Activated CD8-positive, alpha-beta T cell treated with anti-CD3 and anti-CD28 coated beads, Interleukin-2, amount 10 ng/mL, durations not matched to agents 7 days and 5 days (primary cell): ENCODE measurements around the gene XYLB. TPM values are rescaled to one million over a fixed set of nuclear protein-coding genes. Genes with fewer than 3 reads are reported as not detected.
A peak's percentile ranks its signal among the peaks of the same experiment; 100 is the strongest.

Source experiments
- ATAC-seq: fragments of 150-1000 bp; cut with Tn5 transposase; one replicate; pipeline ENCODE4 v1.10.0; 2021; ENCODE audit warnings: moderate library complexity
- CTCF ChIA-PET: fragments of 350-600 bp; sonication (Branson Sonifier 250); formaldehyde crosslinking; loops from one replicate; lab custom pipeline; 2021; ENCODE audit warnings: antibody characterized with exemption; lab: Charles Lee
- POLR2A ChIA-PET: fragments of 350-600 bp; sonication (Branson Sonifier 250); formaldehyde crosslinking; loops from one replicate; lab custom pipeline; 2021; ENCODE audit warnings: antibody characterized with exemption; lab: Charles Lee
- DNase-seq: peaks from one replicate; pipeline ENCODE4 v3.0.0-alpha.2; 2020
- H3K27ac Mint-ChIP-seq: one replicate; pipeline ENCODE4 v1.8.0; 2021; ENCODE audit warnings: mild to moderate bottlenecking, mixed read lengths
- H3K27me3 Mint-ChIP-seq: one replicate; pipeline ENCODE4 v1.8.0; 2021; ENCODE audit warnings: low read depth, mixed read lengths
- H3K36me3 Mint-ChIP-seq: one replicate; pipeline ENCODE4 v1.8.0; 2021; ENCODE audit warnings: low read depth, mixed read lengths
- H3K4me1 Mint-ChIP-seq: one replicate; pipeline ENCODE4 v1.8.0; 2021; ENCODE audit warnings: low read depth, mixed read lengths
- H3K4me3 Mint-ChIP-seq: one replicate; pipeline ENCODE4 v1.8.0; 2021; ENCODE audit warnings: mild to moderate bottlenecking, mixed read lengths
- H3K9me3 Mint-ChIP-seq: one replicate; pipeline ENCODE4 v1.8.0; 2022; ENCODE audit warnings: mixed read lengths; ENCODE audit not compliant: insufficient read depth
- total RNA-seq, 2 experiments: library from RNA; stranded (reverse); gene quantifications; one replicate each; pipeline ENCODE4 v1.2.3, GENCODE V29; 2021

The XYLB gene
- total RNA-seq, 2 experiments from 2014 or later: 5.3 to 6.1 TPM

GRCh38 chr3:38331257-38332022, 15.1 kb upstream of the XYLB start:
- H3K27me3 Mint-ChIP-seq: peaks cover 11% of the 10 kb centered on the region
- ATAC-seq (no peak), DNase-seq (no peak)
- no peaks in the 10 kb centered on the region for H3K4me1 Mint-ChIP-seq
- H3K4me3 Mint-ChIP-seq: no peak overlapping the region
- no peak overlapping the region for H3K27ac Mint-ChIP-seq
- ChIA-PET CTCF (no interaction called here), POLR2A (no interaction called here)
- no peaks in the 10 kb centered on the region for H3K9me3 Mint-ChIP-seq
- H3K36me3 Mint-ChIP-seq: no peaks in the 10 kb centered on the region

GRCh38 chr3:38332201-38332600, 14.4 kb upstream of the XYLB start:
- POLR2A ChIA-PET: no interaction called here
- H3K27ac Mint-ChIP-seq: no peak overlapping the region
- H3K36me3 Mint-ChIP-seq: no peaks in the 10 kb centered on the region
- ATAC-seq (no peak), DNase-seq (no peak)
- CTCF ChIA-PET: no interaction called here
- peaks cover 8% of the 10 kb centered on the region for H3K27me3 Mint-ChIP-seq
- H3K4me1 Mint-ChIP-seq: no peaks in the 10 kb centered on the region
- H3K9me3 Mint-ChIP-seq: no peaks in the 10 kb centered on the region
- no peak overlapping the region for H3K4me3 Mint-ChIP-seq

- Mint-ChIP-seq H3K27ac (no peak overlapping the region), H3K27me3 (peaks cover 13% of the 10 kb centered on the region), H3K4me3 (no peak overlapping the region), H3K4me1 (no peaks in the 10 kb centered on the region), H3K36me3 (no peaks in the 10 kb centered on the region), H3K9me3 (no peaks in the 10 kb centered on the region)
- ChIA-PET POLR2A (no interaction called here), CTCF (interaction anchor here (1.0 to 2.0 kb wide), 5 partner anchors 10 to 361 kb away, joined by 3 to 9 read pairs (median 3); partner anchors contain the start of gene XYLB)
- DNase-seq (peak; percentile 11), ATAC-seq (no peak)
Observed at GRCh38 chr3:38334142-38335055, 12.2 kb upstream of the XYLB start.

GRCh38 chr3:38335263-38335662, 11.3 kb upstream of the XYLB start:
- H3K4me1 Mint-ChIP-seq: no peaks in the 10 kb centered on the region
- ChIA-PET CTCF (interaction anchor here (0.9 to 2.0 kb wide), 4 partner anchors 9 to 320 kb away, joined by 3 to 5 read pairs (median 4); no protein-coding TSS in a partner anchor), POLR2A (interaction anchor here (0.5 kb wide), 1 partner anchor 24 kb away, joined by 3 read pairs; no protein-coding TSS in a partner anchor)
- H3K27me3 Mint-ChIP-seq: peaks cover 17% of the 10 kb centered on the region
- no peaks in the 10 kb centered on the region for H3K36me3 Mint-ChIP-seq
- DNase-seq: peak; percentile 14
- no peaks in the 10 kb centered on the region for H3K9me3 Mint-ChIP-seq
- H3K4me3 Mint-ChIP-seq: no peak overlapping the region
- H3K27ac Mint-ChIP-seq: no peak overlapping the region
- ATAC-seq: no peak

GRCh38 chr3:38337703-38338102, 8.9 kb upstream of the XYLB start:
- POLR2A ChIA-PET: no interaction called here
- H3K9me3 Mint-ChIP-seq: no peaks in the 10 kb centered on the region
- no peak for ATAC-seq
- H3K4me3 Mint-ChIP-seq: no peak overlapping the region
- H3K27me3 Mint-ChIP-seq: peaks cover 17% of the 10 kb centered on the region
- DNase-seq: no peak
- H3K36me3 Mint-ChIP-seq: no peaks in the 10 kb centered on the region
- CTCF ChIA-PET: interaction anchor here (1.3 kb wide), 1 partner anchor 9 kb away, joined by 5 read pairs; the partner anchor contains the start of gene XYLB
- H3K4me1 Mint-ChIP-seq: no peaks in the 10 kb centered on the region
- H3K27ac Mint-ChIP-seq: no peak overlapping the region

GRCh38 chr3:38343797-38344594, 2.6 kb upstream of the XYLB start:
- H3K36me3 Mint-ChIP-seq: no peaks in the 10 kb centered on the region
- no peak for ATAC-seq
- H3K9me3 Mint-ChIP-seq: no peaks in the 10 kb centered on the region
- CTCF ChIA-PET: interaction anchor here (0.8 to 4.4 kb wide), 5 partner anchors 9 to 370 kb away, joined by 4 to 69 read pairs (median 13); no protein-coding TSS in a partner anchor
- peak; percentile 17 for DNase-seq
- H3K4me1 Mint-ChIP-seq: peaks cover 17% of the 10 kb centered on the region
- no peak overlapping the region for H3K27ac Mint-ChIP-seq
- peaks cover 7% of the 10 kb centered on the region for H3K27me3 Mint-ChIP-seq
- H3K4me3 Mint-ChIP-seq: no peak overlapping the region
- POLR2A ChIA-PET: no interaction called here

GRCh38 chr3:38345879-38346586, 552 bp upstream of the XYLB start:
- H3K27ac Mint-ChIP-seq: peak overlapping the region; percentile 53
- DNase-seq: peak; percentile 19
- peaks cover 17% of the 10 kb centered on the region for H3K4me1 Mint-ChIP-seq
- H3K27me3 Mint-ChIP-seq: peaks cover 3% of the 10 kb centered on the region
- H3K9me3 Mint-ChIP-seq: no peaks in the 10 kb centered on the region
- POLR2A ChIA-PET: interaction anchor here (0.8 to 1.2 kb wide), 4 partner anchors 107 to 228 kb away, joined by 3 to 5 read pairs (median 4); partner anchors contain the start of genes ACVR2B and OXSR1
- CTCF ChIA-PET: interaction anchor here (0.8 to 4.4 kb wide), 44 partner anchors 8 to 654 kb away, joined by 3 to 69 read pairs (median 5); partner anchors contain the start of genes ACVR2B and OXSR1
- peak overlapping the region; percentile 68 for H3K4me3 Mint-ChIP-seq
- no peak for ATAC-seq
- no peaks in the 10 kb centered on the region for H3K36me3 Mint-ChIP-seq

GRCh38 chr3:38347421-38348200, 1.0 kb downstream of the XYLB start:
- Mint-ChIP-seq H3K27ac (peak overlapping the region; percentile 35), H3K4me3 (peak overlapping the region; percentile 75), H3K36me3 (peaks cover 4% of the 10 kb centered on the region), H3K4me1 (peaks cover 18% of the 10 kb centered on the region), H3K9me3 (no peaks in the 10 kb centered on the region), H3K27me3 (peaks cover 3% of the 10 kb centered on the region)
- POLR2A ChIA-PET: no interaction called here
- CTCF ChIA-PET: interaction anchor here (0.9 to 4.4 kb wide), 18 partner anchors 14 to 350 kb away, joined by 3 to 69 read pairs (median 6); partner anchors contain the start of genes ACAA1 and OXSR1
- no peak for DNase-seq
- ATAC-seq: no peak

- H3K4me3 Mint-ChIP-seq: no peak overlapping the region
- DNase-seq: no peak
- peaks cover 18% of the 10 kb centered on the region for H3K4me1 Mint-ChIP-seq
- POLR2A ChIA-PET: no interaction called here
- no peak overlapping the region for H3K27ac Mint-ChIP-seq
- CTCF ChIA-PET: interaction anchor here (1.0 kb wide), 1 partner anchor 131 kb away, joined by 5 read pairs; no protein-coding TSS in a partner anchor
- peaks cover 3% of the 10 kb centered on the region for H3K27me3 Mint-ChIP-seq
- peaks cover 8% of the 10 kb centered on the region for H3K36me3 Mint-ChIP-seq
- ATAC-seq: no peak
- H3K9me3 Mint-ChIP-seq: no peaks in the 10 kb centered on the region
Observed at GRCh38 chr3:38348903-38349302, 2.3 kb downstream of the XYLB start.
